Spleen (tissue), 11 donors: ENCODE data around the gene ALK. TPM values are rescaled to one million over a fixed set of nuclear protein-coding genes. Genes with fewer than 3 reads are reported as not detected.

Experiments
- DNase-seq: peaks from one replicate; pipeline ENCODE4 v3.0.0-alpha.2; 2020
- H3K27ac ChIP-seq, 8 donors: fragments of 200-600 bp; sonication (generic) in 7 of 8; 1 replicate in 4 of 8; 2 replicates in 4 of 8; pipeline versions ENCODE4 v1.5.0 to v1.8.0; 2016 to 2021; ENCODE audit warnings: inconsistent platforms in 4 of 8, mild to moderate bottlenecking in 4 of 8, moderate library complexity in 1 of 8
- H3K27me3 ChIP-seq, 7 donors: fragments of 200-600 bp; sonication (generic) in 6 of 7; replicated peaks in 1 of 7; 1 replicate in 4 of 7; 2 replicates in 3 of 7; pipeline versions ENCODE4 v1.5.0 to v1.8.0; 2016 to 2021; ENCODE audit warnings: inconsistent platforms in 3 of 7, mild to moderate bottlenecking in 1 of 7
- H3K36me3 ChIP-seq, 6 donors: fragments of 200-600 bp; sonication (generic) in 5 of 6; 1 replicate in 4 of 6; 2 replicates in 2 of 6; pipeline versions ENCODE4 v1.5.0 to v1.8.0; 2016 to 2021; ENCODE audit warnings: inconsistent platforms in 2 of 6
- H3K4me1 ChIP-seq, 6 donors: fragments of 200-600 bp; sonication (generic) in 5 of 6; 1 replicate in 3 of 6; 2 replicates in 3 of 6; pipeline versions ENCODE4 v1.5.0 to v1.8.0; 2016 to 2021; ENCODE audit warnings: inconsistent platforms in 3 of 6
- H3K4me3 ChIP-seq, 8 donors: fragments of 200-600 bp; sonication (generic) in 7 of 8; 1 replicate in 4 of 8; 2 replicates in 4 of 8; pipeline versions ENCODE4 v1.5.0 to v1.8.0; 2016 to 2021; ENCODE audit warnings: inconsistent platforms in 4 of 8, mild to moderate bottlenecking in 4 of 8, moderate library complexity in 2 of 8
- H3K9me3 ChIP-seq, 8 donors: fragments of 200-600 bp; sonication (generic) in 7 of 8; 1 replicate in 4 of 8; 2 replicates in 4 of 8; pipeline versions ENCODE4 v1.5.0 to v1.8.0; 2016 to 2021; ENCODE audit warnings: inconsistent platforms in 4 of 8
- CTCF ChIP-seq, 11 experiments: fragments of 200-600 bp in 7 of 11; fragments of 450-650 bp in 4 of 11; sonication (generic) in 4 of 11; IDR thresholded peaks in 8 of 11; conservative IDR thresholded peaks in 3 of 11; 1 replicate in 7 of 11; 2 replicates in 4 of 11; pipeline versions ENCODE4 v1.4.0 to v1.8.0; 2016 to 2021; ENCODE audit warnings: antibody characterized with exemption in 11 of 11, inconsistent platforms in 4 of 11, mild to moderate bottlenecking in 1 of 11
- POLR2A ChIP-seq, 3 donors: fragments of 450-650 bp; IDR thresholded peaks; one replicate each; pipeline ENCODE4 v1.5.1; 2017; ENCODE audit warnings: antibody characterized with exemption in 3 of 3, mild to moderate bottlenecking in 1 of 3
- POLR2AphosphoS5 ChIP-seq, 3 donors: sonication (generic); formaldehyde crosslinking; IDR thresholded peaks; one replicate each; pipeline ENCODE4 v1.5.1; 2017; ENCODE audit warnings: antibody characterized with exemption in 3 of 3
- WGBS, 5 donors: extraction: QIAGEN DNeasy Blood & Tissue Kit in 3 of 5; methylation state at CpG; one replicate each; pipeline versions ENCODE4 v1.1.5 to v1.1.7; 2013 to 2018; 5-methylcytosine and 5-hydroxymethylcytosine counted together
- intact Hi-C: fragments of 100-400 bp; cut with DNase I; formaldehyde crosslinking; loops from one replicate; pipeline ENCODE4 v1.15.0; 2023; ENCODE audit warnings: low total_unique reads
- polyA plus RNA-seq, 3 donors: library from polyadenylated mRNA; stranded (reverse); fragments of 200-250 nt; gene quantifications; one replicate each; pipeline ENCODE4 v1.2.1, GENCODE V29; 2013
- total RNA-seq, 7 donors: library from RNA; depleted of rRNA in 3 of 7; stranded (reverse); fragments of >200 nt in 3 of 7; fragmentation: NEBNext Ultra II Directional in 4 of 7; extraction: Animal tissue kit (Norgen Biotek cat#: 25700) in 4 of 7; gene quantifications; one replicate each; pipeline versions ENCODE4 v1.1.0 to v1.2.1, GENCODE V29; 2016 to 2021
- donor health status: healthy with polysubstance abuse.
- donor health status: DM: no; HTN: no; CAD: no; lungs with moderate emphysema.
- donor health status: DM: no; HTN: no; CAD: no.
- donor health status: Bipolar disorder and iron deficiency.
- donor health status: healthy.
- donor health status: DM: no; HTN: no; CAD: no.
- donor health status: DM: yes; HTN: yes; CAD: no.

ALK gene
- total and polyA plus RNA-seq, 10 donors, result 0.03 to 0.28 (median 0.06) TPM; not detected in 7

- intact Hi-C loops, result no loop called here
- no peaks in the 10 kb centered on the region for H3K4me1 ChIP-seq
- TF ChIP-seq POLR2A (IDR thresholded peaks at IDR 0.05) (no peak), CTCF (IDR thresholded peaks at IDR 0.05 in 8 of 11, conservative IDR thresholded peaks at IDR 0.05 in 3 of 11) (no peak), POLR2AphosphoS5 (IDR thresholded peaks at IDR 0.05) (no peak)
- no peak overlapping the region for H3K27ac ChIP-seq
- no peaks in the 10 kb centered on the region for H3K36me3 ChIP-seq
- H3K9me3 ChIP-seq, result no peaks in the 10 kb centered on the region
- 85 to 97% (median 93%) methylated on average over 3 of the region's 3 CpGs for WGBS, 5 donors
- H3K4me3 ChIP-seq, result no peak overlapping the region
- no peak for DNase-seq
- peaks cover 0 to 7% (median 0%) of the 10 kb centered on the region in 7 donors for H3K27me3 ChIP-seq
These were observed 402.0 kb downstream of the ALK start for GRCh38 chr2:29519338-29519925.

GRCh38 chr2:29518646-29519337 lies 402.6 kb downstream of the ALK start:
- WGBS, 5 donors, result 71 to 87% (median 77%) methylated on average over 1 of the region's 1 CpG
- H3K4me3 ChIP-seq, result no peak overlapping the region
- no peaks in the 10 kb centered on the region for H3K4me1 ChIP-seq
- intact Hi-C loops, result no loop called here
- H3K27me3 ChIP-seq, result peaks cover 0 to 7% (median 0%) of the 10 kb centered on the region in 7 donors
- H3K9me3 ChIP-seq, result no peaks in the 10 kb centered on the region
- DNase-seq, result no peak
- no peak overlapping the region for H3K27ac ChIP-seq
- no peaks in the 10 kb centered on the region for H3K36me3 ChIP-seq
- TF ChIP-seq CTCF (IDR thresholded peaks at IDR 0.05 in 8 of 11, conservative IDR thresholded peaks at IDR 0.05 in 3 of 11), result no peak
- no peak for TF ChIP-seq POLR2A (IDR thresholded peaks at IDR 0.05)
- no peak for TF ChIP-seq POLR2AphosphoS5 (IDR thresholded peaks at IDR 0.05)

GRCh38 chr2:29518010-29518409 lies 403.4 kb downstream of the ALK start:
- no peak for DNase-seq
- no peaks in the 10 kb centered on the region for H3K9me3 ChIP-seq
- TF ChIP-seq POLR2AphosphoS5 (IDR thresholded peaks at IDR 0.05) (no peak), CTCF (IDR thresholded peaks at IDR 0.05 in 8 of 11, conservative IDR thresholded peaks at IDR 0.05 in 3 of 11) (no peak), POLR2A (IDR thresholded peaks at IDR 0.05) (no peak)

GRCh38 chr2:29517413-29517812 lies 404.0 kb downstream of the ALK start:
- Histone ChIP-seq H3K27me3 (no peaks in the 10 kb centered on the region), H3K9me3 (no peaks in the 10 kb centered on the region), H3K4me3 (no peak overlapping the region), H3K36me3 (no peaks in the 10 kb centered on the region), H3K4me1 (no peaks in the 10 kb centered on the region), H3K27ac (no peak overlapping the region)
- intact Hi-C loops, result no loop called here
- no peak for DNase-seq
- WGBS, 5 donors, result 79 to 94% (median 81%) methylated on average over 2 of the region's 2 CpGs
- TF ChIP-seq POLR2A (IDR thresholded peaks at IDR 0.05) (no peak), CTCF (IDR thresholded peaks at IDR 0.05 in 8 of 11, conservative IDR thresholded peaks at IDR 0.05 in 3 of 11) (no peak), POLR2AphosphoS5 (IDR thresholded peaks at IDR 0.05) (no peak)

More at GRCh38 chr2:29518010-29518409, 403.4 kb downstream of the ALK start:
- Histone ChIP-seq H3K27ac (no peak overlapping the region), H3K27me3 (peaks cover 0 to 1% (median 0%) of the 10 kb centered on the region in 7 donors), H3K4me1 (no peaks in the 10 kb centered on the region), H3K36me3 (no peaks in the 10 kb centered on the region), H3K4me3 (no peak overlapping the region)
- 86 to 97% (median 91%) methylated on average over 2 of the region's 2 CpGs for WGBS, 5 donors
- intact Hi-C loops, result no loop called here
